Left ventricle myocardium inferior (tissue), 1 donor: ENCODE measurements around the gene TMEM86B. TPM values are rescaled to one million over a fixed set of nuclear protein-coding genes. Genes with fewer than 3 reads are reported as not detected.

Experiments
- DNase-seq: peaks from one replicate; pipeline ENCODE4 v3.0.0-alpha.2; 2020
- H3K27ac ChIP-seq: fragments of 200-600 bp; replicated peaks from 2 replicates; pipeline ENCODE4 v1.8.0; 2021
- H3K27me3 ChIP-seq: fragments of 200-600 bp; 2 replicates; pipeline ENCODE4 v1.8.0; 2021; ENCODE audit warnings: low read depth
- H3K36me3 ChIP-seq: fragments of 200-600 bp; 2 replicates; pipeline ENCODE4 v1.8.0; 2021
- H3K4me1 ChIP-seq: fragments of 200-600 bp; 2 replicates; pipeline ENCODE4 v1.8.0; 2021
- H3K4me3 ChIP-seq: fragments of 200-600 bp; 2 replicates; pipeline ENCODE4 v1.8.0; 2021; ENCODE audit warnings: mild to moderate bottlenecking, moderate library complexity
- H3K9me3 ChIP-seq: fragments of 200-600 bp; replicated peaks from 2 replicates; pipeline ENCODE4 v1.8.0; 2021
- intact Hi-C: fragments of 100-400 bp; cut with micrococcal nuclease; formaldehyde crosslinking; loops from one replicate; pipeline ENCODE4 v1.11.0; 2022
- total RNA-seq: library from RNA; stranded (reverse); fragmentation: NEBNext Ultra II Directional; extraction: Animal tissue kit (Norgen Biotek cat#: 25700); gene quantifications from one replicate; pipeline ENCODE4 v1.2.1, GENCODE V29; 2021
- TF ChIP-seq, protein P1 (sequence below): fragments of 200-600 bp; IDR thresholded peaks from 2 replicates; pipeline ENCODE4 v1.8.0; 2021; ENCODE audit warnings: antibody characterized with exemption, mild to moderate bottlenecking, borderline replicate concordance
- donor health status: DM: no; HTN: yes; CAD: no; lungs with severe emphysema.

TMEM86B gene
- total RNA-seq, 1 donor from 2014 or later = 2.1 TPM

- Histone ChIP-seq H3K36me3 (peaks cover 91% of the 10 kb centered on the region), H3K27ac (no peak overlapping the region), H3K4me1 (peaks cover 7% of the 10 kb centered on the region), H3K27me3 (no peaks in the 10 kb centered on the region), H3K9me3 (no peaks in the 10 kb centered on the region), H3K4me3 (no peak overlapping the region)
- DNase-seq = no peak
- intact Hi-C loops = no loop called here
- TF ChIP-seq, protein P1, sequence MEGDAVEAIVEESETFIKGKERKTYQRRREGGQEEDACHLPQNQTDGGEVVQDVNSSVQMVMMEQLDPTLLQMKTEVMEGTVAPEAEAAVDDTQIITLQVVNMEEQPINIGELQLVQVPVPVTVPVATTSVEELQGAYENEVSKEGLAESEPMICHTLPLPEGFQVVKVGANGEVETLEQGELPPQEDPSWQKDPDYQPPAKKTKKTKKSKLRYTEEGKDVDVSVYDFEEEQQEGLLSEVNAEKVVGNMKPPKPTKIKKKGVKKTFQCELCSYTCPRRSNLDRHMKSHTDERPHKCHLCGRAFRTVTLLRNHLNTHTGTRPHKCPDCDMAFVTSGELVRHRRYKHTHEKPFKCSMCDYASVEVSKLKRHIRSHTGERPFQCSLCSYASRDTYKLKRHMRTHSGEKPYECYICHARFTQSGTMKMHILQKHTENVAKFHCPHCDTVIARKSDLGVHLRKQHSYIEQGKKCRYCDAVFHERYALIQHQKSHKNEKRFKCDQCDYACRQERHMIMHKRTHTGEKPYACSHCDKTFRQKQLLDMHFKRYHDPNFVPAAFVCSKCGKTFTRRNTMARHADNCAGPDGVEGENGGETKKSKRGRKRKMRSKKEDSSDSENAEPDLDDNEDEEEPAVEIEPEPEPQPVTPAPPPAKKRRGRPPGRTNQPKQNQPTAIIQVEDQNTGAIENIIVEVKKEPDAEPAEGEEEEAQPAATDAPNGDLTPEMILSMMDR = no peak
These were observed 14.0 kb upstream of the TMEM86B start for GRCh38 chr19:55242517-55242916.

GRCh38 chr19:55241935-55242464, 13.4 kb upstream of the TMEM86B start:
- no peak for DNase-seq
- no peaks in the 10 kb centered on the region for H3K9me3 ChIP-seq
- H3K36me3 ChIP-seq = peaks cover 97% of the 10 kb centered on the region
- peaks cover 2% of the 10 kb centered on the region for H3K4me1 ChIP-seq
- TF ChIP-seq, protein P1 = no peak
- H3K4me3 ChIP-seq = no peak overlapping the region
- no peaks in the 10 kb centered on the region for H3K27me3 ChIP-seq
- intact Hi-C loops = no loop called here
- no peak overlapping the region for H3K27ac ChIP-seq

GRCh38 chr19:55241143-55241934, 12.8 kb upstream of the TMEM86B start:
- H3K9me3 ChIP-seq = no peaks in the 10 kb centered on the region

GRCh38 chr19:55240713-55241020, 12.1 kb upstream of the TMEM86B start:
- DNase-seq = no peak
- Histone ChIP-seq H3K4me3 (no peak overlapping the region), H3K9me3 (no peaks in the 10 kb centered on the region), H3K27ac (no peak overlapping the region), H3K36me3 (peaks cover 97% of the 10 kb centered on the region), H3K4me1 (no peaks in the 10 kb centered on the region), H3K27me3 (no peaks in the 10 kb centered on the region)
- TF ChIP-seq, protein P1 = no peak
- intact Hi-C loops = no loop called here

More at GRCh38 chr19:55241143-55241934, 12.8 kb upstream of the TMEM86B start:
- TF ChIP-seq, protein P1 = no peak
- Histone ChIP-seq H3K4me1 (no peaks in the 10 kb centered on the region), H3K27ac (no peak overlapping the region), H3K36me3 (peaks cover 97% of the 10 kb centered on the region), H3K4me3 (no peak overlapping the region), H3K27me3 (no peaks in the 10 kb centered on the region)
- no peak for DNase-seq
- intact Hi-C loops = no loop called here

GRCh38 chr19:55239004-55239403, 10.4 kb upstream of the TMEM86B start:
- H3K36me3 ChIP-seq = peaks cover 94% of the 10 kb centered on the region
- no peak overlapping the region for H3K4me3 ChIP-seq
- H3K4me1 ChIP-seq = no peaks in the 10 kb centered on the region
- TF ChIP-seq, protein P1 = no peak
- H3K27me3 ChIP-seq = no peaks in the 10 kb centered on the region
- DNase-seq = no peak
- no peak overlapping the region for H3K27ac ChIP-seq
- intact Hi-C loops = no loop called here
- H3K9me3 ChIP-seq = no peaks in the 10 kb centered on the region
